Stimulated activated CD4-positive, alpha-beta T cell treated with anti-CD3 and anti-CD28 coated beads, TNF-alpha, amount 100 ng/mL, for 4 hours (primary cell): Measurements from ENCODE around the gene XPR1.

ENCODE experiments used
- DNase-seq, 3 experiments: peaks; one replicate each; pipeline ENCODE4 v3.0.0-alpha.2; 2020; ENCODE audit warnings: low read depth in 3 of 3

XPR1 gene

GRCh38 chr1:180932378-180932777 lies 300.6 kb downstream of the XPR1 start:
- DNase-seq, result no peak

DNA sequence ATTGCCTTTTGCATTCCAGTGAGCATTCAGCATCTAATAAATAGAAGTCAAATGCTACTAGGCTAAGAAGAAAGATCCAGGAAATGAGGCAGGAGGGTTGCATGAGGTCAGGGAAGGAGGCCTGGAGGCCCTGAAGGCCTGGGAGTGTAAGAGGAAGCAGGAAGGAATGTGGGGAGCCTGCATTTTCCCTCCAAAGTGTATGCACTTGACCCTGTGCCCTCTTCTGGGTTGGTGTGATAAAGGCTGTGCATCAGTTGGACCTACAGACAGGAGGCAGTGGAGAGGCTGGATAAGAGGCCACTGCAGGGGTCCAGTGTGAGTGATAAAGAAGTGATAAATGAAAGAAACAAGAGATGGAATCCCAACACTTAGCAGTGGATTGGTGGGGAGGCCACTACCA lies 301.3 kb downstream of the XPR1 start:
- no peak for DNase-seq

DNA sequence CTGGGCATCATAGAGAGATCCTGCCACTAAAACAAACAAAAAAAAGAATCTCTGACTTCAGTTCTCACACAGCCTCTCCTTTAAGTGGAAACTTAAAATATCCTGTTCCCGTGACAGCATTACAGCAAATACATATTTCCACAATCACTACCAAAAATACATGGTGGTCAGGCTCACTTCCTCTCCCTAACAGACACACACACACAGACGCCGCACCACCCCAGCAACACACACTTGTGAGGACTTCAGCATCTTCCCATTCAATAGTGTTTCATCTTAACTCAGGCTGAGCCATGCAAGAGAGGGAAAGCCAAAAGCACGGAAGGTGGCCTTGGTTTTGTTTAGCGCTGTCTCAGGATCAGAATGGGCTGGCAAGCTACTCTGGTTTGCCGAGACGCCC lies 302.7 kb downstream of the XPR1 start:
- no peak for DNase-seq

GRCh38 chr1:180935326-180936109 lies 303.7 kb downstream of the XPR1 start:
- DNase-seq, result no peak

GRCh38 chr1:180936110-180937011 lies 304.5 kb downstream of the XPR1 start:
- DNase-seq, result no peak

DNA sequence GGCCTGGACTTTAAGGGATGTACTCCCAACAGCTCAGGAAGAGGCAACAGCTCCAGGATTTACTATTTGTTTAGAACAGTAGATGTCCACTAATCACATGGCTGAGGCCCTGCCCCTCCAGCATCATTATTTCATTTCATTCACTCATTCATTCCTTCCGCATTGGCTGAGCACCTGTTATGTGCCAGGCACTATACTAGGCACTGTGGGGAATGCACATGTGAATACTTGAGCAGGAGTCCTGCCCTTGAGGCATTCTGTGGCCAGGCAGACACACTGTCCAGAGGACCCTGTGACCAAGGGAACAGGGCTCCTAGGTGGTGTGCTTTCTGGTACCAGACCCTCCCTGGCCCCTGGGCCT lies 305.2 kb downstream of the XPR1 start:
- DNase-seq, result no peak

GRCh38 chr1:180937624-180938225 lies 305.9 kb downstream of the XPR1 start:
- DNase-seq, result no peak

GRCh38 chr1:180939073-180939710 lies 307.4 kb downstream of the XPR1 start:
- no peak for DNase-seq

GRCh38 chr1:180939711-180940103 lies 307.9 kb downstream of the XPR1 start:
- no peak for DNase-seq
